Lower leg skin (tissue), 3 donors: ENCODE data around the gene RAB12.

Source experiments
- POLR2A ChIP-seq, 2 donors: fragments of 450-650 bp; IDR thresholded peaks; one replicate each; pipeline ENCODE4 v1.6.1; 2016 to 2017; ENCODE audit warnings: antibody characterized with exemption in 2 of 2, mild to moderate bottlenecking in 1 of 2, moderate library complexity in 1 of 2
- TF ChIP-seq, protein P1 (sequence below), 3 donors: fragments of 450-650 bp; IDR thresholded peaks; one replicate each; pipeline ENCODE4 v1.5.1; 2016; ENCODE audit warnings: antibody characterized with exemption in 3 of 3, mild to moderate bottlenecking in 3 of 3, moderate library complexity in 2 of 3

DNA sequence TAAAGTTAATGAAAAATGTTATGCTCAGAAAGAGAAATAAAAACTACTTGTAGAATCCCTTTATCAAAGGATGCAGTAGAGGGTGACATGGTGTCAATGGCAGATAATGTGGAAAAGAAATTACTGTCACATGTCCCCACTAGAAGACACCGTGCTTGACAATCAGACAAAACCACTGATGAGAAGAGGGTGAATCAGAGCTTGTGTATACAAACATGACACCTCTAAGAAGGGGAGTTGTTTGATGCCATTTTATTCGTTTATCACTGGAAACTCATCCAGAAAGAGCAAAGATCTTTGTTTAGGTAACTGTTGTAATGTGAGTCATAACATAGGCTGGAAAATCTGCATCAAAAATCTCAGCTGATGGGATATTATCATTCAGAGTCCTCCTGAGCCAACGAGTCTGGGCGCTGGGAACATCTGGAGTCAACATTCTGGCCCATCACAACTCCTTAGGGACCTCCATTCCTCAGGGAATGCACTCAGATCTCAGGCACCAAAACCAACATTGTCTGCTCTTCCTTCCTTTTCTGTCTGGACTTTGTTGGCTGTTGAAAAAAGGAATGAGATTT is 49.5 kb upstream of the RAB12 start:
- TF ChIP-seq POLR2A (IDR thresholded peaks at IDR 0.05): no peak
- TF ChIP-seq, protein P1, sequence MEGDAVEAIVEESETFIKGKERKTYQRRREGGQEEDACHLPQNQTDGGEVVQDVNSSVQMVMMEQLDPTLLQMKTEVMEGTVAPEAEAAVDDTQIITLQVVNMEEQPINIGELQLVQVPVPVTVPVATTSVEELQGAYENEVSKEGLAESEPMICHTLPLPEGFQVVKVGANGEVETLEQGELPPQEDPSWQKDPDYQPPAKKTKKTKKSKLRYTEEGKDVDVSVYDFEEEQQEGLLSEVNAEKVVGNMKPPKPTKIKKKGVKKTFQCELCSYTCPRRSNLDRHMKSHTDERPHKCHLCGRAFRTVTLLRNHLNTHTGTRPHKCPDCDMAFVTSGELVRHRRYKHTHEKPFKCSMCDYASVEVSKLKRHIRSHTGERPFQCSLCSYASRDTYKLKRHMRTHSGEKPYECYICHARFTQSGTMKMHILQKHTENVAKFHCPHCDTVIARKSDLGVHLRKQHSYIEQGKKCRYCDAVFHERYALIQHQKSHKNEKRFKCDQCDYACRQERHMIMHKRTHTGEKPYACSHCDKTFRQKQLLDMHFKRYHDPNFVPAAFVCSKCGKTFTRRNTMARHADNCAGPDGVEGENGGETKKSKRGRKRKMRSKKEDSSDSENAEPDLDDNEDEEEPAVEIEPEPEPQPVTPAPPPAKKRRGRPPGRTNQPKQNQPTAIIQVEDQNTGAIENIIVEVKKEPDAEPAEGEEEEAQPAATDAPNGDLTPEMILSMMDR (IDR thresholded peaks at IDR 0.05): no peak
